IPS-18c (cell line): ENCODE results near the gene FA2H.
"Not testable (repeated sequence)": the region's sequence is repeated elsewhere in the genome, so short reads cannot be mapped to it uniquely, and the experiment has no call there.

ENCODE experiments used
- H3K4me3 ChIP-seq: 2 replicates; pipeline ENCODE4 v1.7.0; 2013; ENCODE audit warnings: low read depth, mild to moderate bottlenecking, low read length, moderate library complexity; ENCODE audit not compliant: insufficient read depth
- H3K9me3 ChIP-seq: one replicate; pipeline ENCODE4 v1.6.1; 2013; ENCODE audit warnings: mild to moderate bottlenecking, low read length, moderate library complexity; ENCODE audit not compliant: control insufficient read depth, insufficient read depth

FA2H gene

DNA sequence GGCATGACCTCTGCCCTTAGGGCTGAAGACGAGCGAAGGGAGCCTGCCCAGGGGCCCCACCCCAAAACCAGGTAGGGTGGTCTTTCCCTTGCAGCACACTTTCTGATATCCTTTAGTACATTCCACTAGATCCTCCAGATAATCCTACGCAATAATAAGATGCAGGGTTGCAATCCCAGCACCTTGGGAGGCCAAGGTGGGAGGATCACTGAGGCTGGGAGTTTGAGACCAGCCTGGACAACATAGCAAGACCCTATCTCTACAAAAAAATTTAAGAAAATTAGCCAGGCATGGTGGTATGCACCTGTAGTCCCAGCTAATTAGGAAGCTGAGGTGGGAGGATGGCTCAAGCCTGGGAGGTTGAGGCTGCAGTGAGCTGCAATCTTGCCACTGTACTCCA lies 39.1 kb downstream of the FA2H start:
- H3K9me3 ChIP-seq = no peaks in the 10 kb centered on the region

GRCh38 chr16:74735162-74735452 lies 39.5 kb downstream of the FA2H start:
- H3K4me3 ChIP-seq = no peak overlapping the region
- no peaks in the 10 kb centered on the region for H3K9me3 ChIP-seq

More for the DNA sequence above, 39.1 kb downstream of the FA2H start:
- no peak overlapping the region for H3K4me3 ChIP-seq

GRCh38 chr16:74734361-74735161 lies 40.1 kb downstream of the FA2H start:
- peak overlapping the region; percentile 20; the same call in 1 of the 2 replicates for H3K4me3 ChIP-seq
- H3K9me3 ChIP-seq = no peaks in the 10 kb centered on the region

- Histone ChIP-seq H3K9me3 (no peaks in the 10 kb centered on the region), H3K4me3 (no peak overlapping the region)
Measured at GRCh38 chr16:74732707-74733350, 41.8 kb downstream of the FA2H start.

GRCh38 chr16:74731853-74732477 lies 42.7 kb downstream of the FA2H start:
- no peak overlapping the region for H3K4me3 ChIP-seq

GRCh38 chr16:74729783-74730683 lies 44.6 kb downstream of the FA2H start:
- Histone ChIP-seq H3K4me3 (no peak overlapping the region), H3K9me3 (peaks cover 4% of the 10 kb centered on the region)

More at GRCh38 chr16:74731853-74732477, 42.7 kb downstream of the FA2H start:
- H3K9me3 ChIP-seq = peaks cover 3% of the 10 kb centered on the region

DNA sequence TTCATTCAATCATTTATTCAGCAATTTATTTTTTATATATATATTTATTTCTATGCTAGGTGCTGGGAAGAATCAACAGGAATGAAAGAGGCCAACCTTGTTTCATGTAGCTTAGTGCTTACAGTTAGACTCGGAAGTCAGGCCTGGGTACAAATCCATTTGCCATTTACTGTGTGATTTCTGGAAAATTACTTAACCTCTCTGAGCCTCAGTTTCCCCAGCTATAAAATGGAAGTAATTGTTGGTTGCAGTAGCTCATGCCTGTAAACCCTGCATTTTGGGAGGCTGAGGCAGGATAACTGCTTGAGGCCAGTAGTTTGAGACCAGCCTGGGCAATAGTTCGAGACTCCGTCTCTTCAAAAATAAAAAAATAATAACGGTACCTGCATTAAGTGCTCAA lies 46.7 kb downstream of the FA2H start:
- Histone ChIP-seq H3K9me3 (peaks cover 4% of the 10 kb centered on the region), H3K4me3 (no peak overlapping the region)

DNA sequence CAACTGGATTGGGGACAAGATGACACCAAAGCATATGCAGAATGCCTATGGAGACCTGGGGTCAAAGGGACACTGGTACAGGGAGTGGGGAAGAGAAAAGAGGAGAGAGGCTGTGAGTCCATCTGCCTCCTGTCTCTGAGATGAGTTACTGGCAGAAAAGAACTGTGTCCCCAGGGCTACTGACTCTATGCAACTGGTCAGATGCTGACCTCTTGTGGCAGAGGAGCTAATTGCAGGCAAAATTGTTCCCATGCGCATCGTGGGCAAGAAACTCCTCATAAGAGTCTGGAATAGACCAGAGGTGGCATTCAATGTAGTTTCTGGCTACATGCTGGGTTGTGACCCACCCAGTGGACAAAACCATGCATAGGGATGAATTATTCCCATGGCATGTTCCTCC lies 47.9 kb downstream of the FA2H start:
- Histone ChIP-seq H3K4me3 (no peak overlapping the region), H3K9me3 (peaks cover 4% of the 10 kb centered on the region)

GRCh38 chr16:74725651-74726455 lies 48.8 kb downstream of the FA2H start:
- H3K4me3 ChIP-seq = no peak overlapping the region
- peaks cover 4% of the 10 kb centered on the region for H3K9me3 ChIP-seq

DNA sequence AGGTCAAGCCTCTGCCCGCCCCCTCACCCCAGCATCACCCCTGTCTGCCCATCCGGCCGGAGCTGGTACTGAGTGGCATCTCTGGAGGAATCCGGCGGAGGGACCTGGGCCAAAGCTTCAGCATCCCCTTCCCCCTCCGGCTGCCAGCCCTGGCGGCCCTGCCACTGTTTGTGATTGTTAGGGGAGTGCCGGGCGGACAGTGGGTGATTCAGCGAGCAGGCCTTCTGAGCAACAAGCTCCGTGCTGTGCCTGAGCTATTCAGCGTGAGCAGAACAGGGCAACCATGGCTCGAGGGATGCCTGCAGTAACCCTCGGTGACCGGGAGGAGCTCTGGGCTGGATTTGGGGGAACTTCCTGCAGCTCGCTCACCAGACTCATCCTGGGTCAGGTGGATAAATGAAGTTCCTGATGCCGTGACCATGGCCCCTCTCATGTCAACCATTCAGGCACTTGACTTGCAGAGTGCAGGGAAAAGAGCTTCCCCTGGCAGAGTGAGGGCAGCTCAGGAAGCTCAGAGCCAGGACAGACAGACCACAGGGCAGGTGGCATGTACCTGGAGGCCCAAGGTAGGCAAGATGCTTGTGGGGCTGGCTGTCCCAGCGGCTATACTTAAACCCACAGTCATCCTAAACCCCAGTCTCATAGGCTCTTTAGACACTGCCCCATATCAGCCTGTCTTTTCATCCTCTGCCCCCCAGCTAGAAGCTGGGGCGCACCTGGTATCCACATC lies 49.6 kb downstream of the FA2H start:
- Histone ChIP-seq H3K9me3 (peaks cover 4% of the 10 kb centered on the region), H3K4me3 (no peak overlapping the region)

- Histone ChIP-seq H3K9me3 (peaks cover 4% of the 10 kb centered on the region), H3K4me3 (no peak overlapping the region)
Measured at GRCh38 chr16:74723256-74723655, 51.4 kb downstream of the FA2H start.

GRCh38 chr16:74722156-74722555 lies 52.5 kb downstream of the FA2H start:
- not testable (repeated sequence) for H3K9me3 ChIP-seq

DNA sequence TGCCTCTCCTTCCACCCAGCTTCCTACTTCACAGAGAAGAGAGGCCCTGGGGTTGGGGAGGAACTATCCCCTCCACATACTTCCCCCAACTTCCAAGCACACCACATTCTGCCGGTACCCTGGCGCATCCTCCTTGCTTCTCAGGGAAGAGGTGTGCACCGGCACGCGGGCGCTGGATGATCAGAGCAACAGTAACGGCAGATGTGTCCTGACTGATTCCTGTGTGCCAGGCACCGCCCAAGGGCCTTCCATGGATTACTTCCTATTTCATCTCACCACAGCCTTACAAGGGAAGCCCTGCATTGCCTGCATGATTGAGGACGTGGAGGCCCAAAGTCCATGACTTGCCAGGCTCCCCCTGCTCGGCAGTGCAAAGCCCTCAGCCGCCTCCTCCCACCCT lies 52.9 kb downstream of the FA2H start:
- Histone ChIP-seq H3K9me3 (no peaks in the 10 kb centered on the region), H3K4me3 (no peak overlapping the region)

More at GRCh38 chr16:74722156-74722555, 52.5 kb downstream of the FA2H start:
- not testable (repeated sequence) for H3K4me3 ChIP-seq

GRCh38 chr16:74720579-74720978 lies 54.0 kb downstream of the FA2H start:
- H3K9me3 ChIP-seq = no peaks in the 10 kb centered on the region
- no peak overlapping the region for H3K4me3 ChIP-seq

DNA sequence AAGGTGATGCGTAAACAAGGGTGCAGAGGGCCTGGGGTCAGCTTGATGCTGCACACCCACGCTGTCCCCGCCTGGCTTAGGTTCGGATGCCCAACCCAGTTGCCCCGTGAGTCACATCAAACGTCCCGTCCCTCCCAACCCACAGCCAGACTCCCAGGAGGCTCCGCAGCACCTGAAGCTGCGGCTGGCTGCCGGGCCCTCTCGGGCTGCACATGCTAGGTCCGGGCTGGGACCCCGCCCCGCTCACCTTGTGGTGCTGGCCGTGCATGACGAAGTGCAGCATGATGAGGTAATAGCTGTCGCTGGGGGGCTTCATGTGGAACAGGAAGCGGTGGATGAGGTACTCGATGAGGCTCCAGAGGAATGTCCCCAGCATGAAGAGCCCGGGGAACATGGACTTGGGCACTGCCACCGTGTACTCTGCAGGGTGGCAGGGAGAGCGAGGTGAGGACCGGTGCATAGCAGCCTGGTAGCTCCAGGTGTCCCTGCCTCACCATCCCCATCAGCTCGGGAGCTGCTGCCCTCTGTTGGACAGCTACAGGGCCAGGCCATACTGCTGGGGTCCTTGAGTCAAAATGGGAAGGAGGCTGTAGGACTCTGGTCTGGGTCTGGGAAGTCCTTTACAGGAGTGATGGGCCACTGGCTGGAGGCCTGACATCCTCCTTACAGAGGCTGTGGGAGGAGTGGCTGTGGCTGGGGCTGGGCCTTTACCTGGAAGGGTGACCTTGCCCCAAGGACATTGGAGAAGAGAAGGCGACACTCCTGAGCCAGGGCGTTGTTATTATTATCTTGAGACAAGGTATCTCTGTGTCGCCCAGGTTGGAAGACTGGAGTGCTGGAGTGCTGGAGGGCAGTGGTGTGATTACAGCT lies 55.6 kb downstream of the FA2H start:
- H3K4me3 ChIP-seq = no peak overlapping the region
- no peaks in the 10 kb centered on the region for H3K9me3 ChIP-seq
